Measurements from ENCODE around the gene HIC1.

The HIC1 gene

DNA sequence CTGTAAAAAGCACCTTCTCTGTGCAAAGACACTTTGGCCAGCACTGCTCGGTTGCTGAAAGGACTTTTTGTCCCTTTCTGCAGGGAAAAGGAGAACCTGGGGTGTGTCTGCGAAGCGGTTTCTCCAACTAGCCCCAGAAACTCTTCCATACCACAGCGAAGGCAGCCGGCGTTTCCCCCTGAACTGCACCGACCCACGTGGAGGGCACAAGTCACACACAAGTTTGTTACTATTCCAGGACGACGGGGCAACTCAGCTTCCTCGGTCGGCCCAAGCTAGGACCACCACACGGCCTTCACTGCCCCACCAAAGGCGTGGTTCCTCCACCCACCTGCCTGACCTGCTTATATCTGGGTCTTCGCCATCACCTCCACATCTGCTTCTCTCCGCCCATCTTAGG, 31.6 kb upstream of the HIC1 start:
- Histone ChIP-seq H3K27me3 (ENCODE audit: insufficient read depth, poor library complexity, severe bottlenecking) (peaks cover 8% of the 10 kb centered on the region), H3K27ac (replicated peaks) (no peak overlapping the region), H3K4me3 (replicated peaks; ENCODE audit: insufficient read depth, low read length) (no peak overlapping the region)
- DNase-seq (ENCODE audit: low read depth in 1 of 2, low spot score in 1 of 2), result no peak
- TF ChIP-seq, protein P1, sequence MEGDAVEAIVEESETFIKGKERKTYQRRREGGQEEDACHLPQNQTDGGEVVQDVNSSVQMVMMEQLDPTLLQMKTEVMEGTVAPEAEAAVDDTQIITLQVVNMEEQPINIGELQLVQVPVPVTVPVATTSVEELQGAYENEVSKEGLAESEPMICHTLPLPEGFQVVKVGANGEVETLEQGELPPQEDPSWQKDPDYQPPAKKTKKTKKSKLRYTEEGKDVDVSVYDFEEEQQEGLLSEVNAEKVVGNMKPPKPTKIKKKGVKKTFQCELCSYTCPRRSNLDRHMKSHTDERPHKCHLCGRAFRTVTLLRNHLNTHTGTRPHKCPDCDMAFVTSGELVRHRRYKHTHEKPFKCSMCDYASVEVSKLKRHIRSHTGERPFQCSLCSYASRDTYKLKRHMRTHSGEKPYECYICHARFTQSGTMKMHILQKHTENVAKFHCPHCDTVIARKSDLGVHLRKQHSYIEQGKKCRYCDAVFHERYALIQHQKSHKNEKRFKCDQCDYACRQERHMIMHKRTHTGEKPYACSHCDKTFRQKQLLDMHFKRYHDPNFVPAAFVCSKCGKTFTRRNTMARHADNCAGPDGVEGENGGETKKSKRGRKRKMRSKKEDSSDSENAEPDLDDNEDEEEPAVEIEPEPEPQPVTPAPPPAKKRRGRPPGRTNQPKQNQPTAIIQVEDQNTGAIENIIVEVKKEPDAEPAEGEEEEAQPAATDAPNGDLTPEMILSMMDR (IDR thresholded peaks at IDR 0.05; ENCODE audit: insufficient read depth, low read length), result no peak

DNA sequence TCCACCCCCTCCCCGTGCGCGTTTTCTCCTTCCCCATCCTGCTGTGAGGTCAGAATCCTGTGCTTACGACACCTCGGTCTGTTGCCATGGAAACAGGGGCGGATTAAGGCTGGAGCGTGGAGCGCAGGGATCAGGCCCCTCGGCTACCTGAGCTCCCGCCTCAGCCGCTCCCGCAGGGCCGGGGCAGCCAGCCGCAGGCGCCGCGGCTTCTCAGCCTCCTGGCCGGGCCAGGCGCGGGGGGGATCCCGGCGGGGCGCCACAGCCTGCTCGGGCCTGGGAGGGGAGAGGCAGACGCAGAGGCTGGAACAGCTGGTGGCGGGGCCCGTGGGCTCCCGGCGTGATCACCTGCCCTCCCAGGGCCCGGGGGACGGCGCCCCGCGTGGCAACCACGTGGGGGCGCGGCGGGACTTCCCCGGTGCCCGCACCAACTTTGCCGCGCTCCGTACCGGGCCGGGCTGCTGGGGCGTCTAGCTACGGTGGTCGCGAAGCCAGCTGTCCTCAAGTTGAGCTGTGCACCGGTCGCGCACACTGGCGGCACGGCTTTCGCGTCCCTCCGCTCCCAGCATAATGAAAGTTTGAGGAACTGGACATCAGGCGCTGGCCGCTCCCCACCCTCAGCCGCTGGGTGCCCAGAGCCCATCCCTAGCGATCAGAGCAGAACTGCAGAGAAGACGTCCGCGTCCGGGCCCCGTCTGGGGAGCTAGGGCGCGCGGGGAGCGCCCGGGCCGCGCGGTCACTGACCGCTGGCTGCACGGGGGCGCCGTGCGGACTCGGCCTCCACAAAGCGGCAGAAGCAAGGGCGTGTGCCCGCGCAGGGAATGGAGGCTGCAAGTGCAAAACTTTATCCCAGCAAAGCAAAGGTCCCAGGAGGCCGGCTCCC, 31.0 kb upstream of the HIC1 start:
- no peak for TF ChIP-seq GABPA (IDR thresholded peaks at IDR 0.05; ENCODE audit: low read depth)
- TF ChIP-seq, protein P2, sequence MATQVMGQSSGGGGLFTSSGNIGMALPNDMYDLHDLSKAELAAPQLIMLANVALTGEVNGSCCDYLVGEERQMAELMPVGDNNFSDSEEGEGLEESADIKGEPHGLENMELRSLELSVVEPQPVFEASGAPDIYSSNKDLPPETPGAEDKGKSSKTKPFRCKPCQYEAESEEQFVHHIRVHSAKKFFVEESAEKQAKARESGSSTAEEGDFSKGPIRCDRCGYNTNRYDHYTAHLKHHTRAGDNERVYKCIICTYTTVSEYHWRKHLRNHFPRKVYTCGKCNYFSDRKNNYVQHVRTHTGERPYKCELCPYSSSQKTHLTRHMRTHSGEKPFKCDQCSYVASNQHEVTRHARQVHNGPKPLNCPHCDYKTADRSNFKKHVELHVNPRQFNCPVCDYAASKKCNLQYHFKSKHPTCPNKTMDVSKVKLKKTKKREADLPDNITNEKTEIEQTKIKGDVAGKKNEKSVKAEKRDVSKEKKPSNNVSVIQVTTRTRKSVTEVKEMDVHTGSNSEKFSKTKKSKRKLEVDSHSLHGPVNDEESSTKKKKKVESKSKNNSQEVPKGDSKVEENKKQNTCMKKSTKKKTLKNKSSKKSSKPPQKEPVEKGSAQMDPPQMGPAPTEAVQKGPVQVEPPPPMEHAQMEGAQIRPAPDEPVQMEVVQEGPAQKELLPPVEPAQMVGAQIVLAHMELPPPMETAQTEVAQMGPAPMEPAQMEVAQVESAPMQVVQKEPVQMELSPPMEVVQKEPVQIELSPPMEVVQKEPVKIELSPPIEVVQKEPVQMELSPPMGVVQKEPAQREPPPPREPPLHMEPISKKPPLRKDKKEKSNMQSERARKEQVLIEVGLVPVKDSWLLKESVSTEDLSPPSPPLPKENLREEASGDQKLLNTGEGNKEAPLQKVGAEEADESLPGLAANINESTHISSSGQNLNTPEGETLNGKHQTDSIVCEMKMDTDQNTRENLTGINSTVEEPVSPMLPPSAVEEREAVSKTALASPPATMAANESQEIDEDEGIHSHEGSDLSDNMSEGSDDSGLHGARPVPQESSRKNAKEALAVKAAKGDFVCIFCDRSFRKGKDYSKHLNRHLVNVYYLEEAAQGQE (IDR thresholded peaks at IDR 0.05; ENCODE audit: insufficient replicate concordance, low read depth), result no peak
- TF ChIP-seq, protein P1 (IDR thresholded peaks at IDR 0.05; ENCODE audit: insufficient read depth, low read length), result no peak
- TF ChIP-seq SPI1 (IDR thresholded peaks at IDR 0.05; ENCODE audit: borderline replicate concordance, low read depth), result no peak
- no peak for TF ChIP-seq POLR2AphosphoS5 (IDR thresholded peaks at IDR 0.05; ENCODE audit: low read depth)
- DNase-seq (ENCODE audit: low read depth in 1 of 2, low spot score in 1 of 2), result peak; percentile 62 to 72
- Histone ChIP-seq H3K27ac (replicated peaks) (no peak overlapping the region), H3K4me3 (replicated peaks; ENCODE audit: insufficient read depth, low read length) (peak overlapping the region; percentile 14), H3K27me3 (ENCODE audit: insufficient read depth, poor library complexity, severe bottlenecking) (peaks cover 8% of the 10 kb centered on the region)

DNA sequence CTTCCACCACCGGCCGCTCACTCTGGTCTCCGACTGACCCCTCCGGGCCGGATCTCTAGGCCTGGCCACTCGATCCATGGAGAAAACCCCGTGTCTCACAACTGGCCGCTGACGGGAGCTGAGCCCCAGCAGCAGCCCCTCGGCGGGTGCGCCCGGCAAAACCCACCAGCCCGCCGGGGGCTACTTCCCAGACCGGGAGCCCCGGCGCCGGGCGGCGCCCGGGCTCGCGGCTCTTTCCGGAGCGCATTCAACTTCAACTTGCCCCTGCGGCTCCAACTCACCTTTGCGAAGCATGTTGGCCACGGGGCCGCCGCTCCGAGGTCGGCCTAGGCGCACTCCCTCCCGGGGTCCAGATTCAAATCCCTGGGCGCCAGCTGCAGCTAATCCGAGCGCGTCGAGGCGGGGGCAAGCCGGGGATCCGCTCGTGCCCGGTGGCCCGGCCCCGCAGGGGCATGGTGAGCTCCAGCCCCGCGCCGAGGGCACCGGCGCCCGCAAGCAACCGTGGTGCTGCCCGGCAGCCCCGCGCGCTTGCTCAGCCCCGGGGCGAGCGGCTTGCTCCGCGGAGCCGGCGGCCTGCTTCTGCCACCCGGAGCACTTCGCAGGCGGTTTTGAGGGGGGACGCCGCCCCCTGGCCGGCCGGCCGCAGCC, 30.2 kb upstream of the HIC1 start:
- TF ChIP-seq, protein P2 (IDR thresholded peaks at IDR 0.05; ENCODE audit: insufficient replicate concordance, low read depth), result no peak
- TF ChIP-seq SPI1 (IDR thresholded peaks at IDR 0.05; ENCODE audit: borderline replicate concordance, low read depth), result no peak
- TF ChIP-seq GABPA (IDR thresholded peaks at IDR 0.05; ENCODE audit: low read depth), result no peak
- no peak for TF ChIP-seq POLR2AphosphoS5 (IDR thresholded peaks at IDR 0.05; ENCODE audit: low read depth)
- TF ChIP-seq, protein P1 (IDR thresholded peaks at IDR 0.05; ENCODE audit: insufficient read depth, low read length), result no peak
- peaks cover 8% of the 10 kb centered on the region for H3K27me3 ChIP-seq (ENCODE audit: insufficient read depth, poor library complexity, severe bottlenecking)
- no peak for DNase-seq (ENCODE audit: low read depth in 1 of 2, low spot score in 1 of 2)
- H3K4me3 ChIP-seq (replicated peaks; ENCODE audit: insufficient read depth, low read length), result peak overlapping the region; percentile 23
- no peak overlapping the region for H3K27ac ChIP-seq (replicated peaks)

All from HL-60 (cell line).